Motor neuron (in vitro differentiated cells): ENCODE results near the gene FER. TPM values are rescaled to one million over a fixed set of nuclear protein-coding genes. Genes with fewer than 3 reads are reported as not detected.
A peak's percentile ranks its signal among the peaks of the same experiment; 100 is the strongest.
"Not testable (repeated sequence)": the region's sequence is repeated elsewhere in the genome, so short reads cannot be mapped to it uniquely, and the experiment has no call there.

ENCODE experiments used
- ATAC-seq, 8 experiments: fragments of 200-7000 bp; cut with Tn5 transposase; replicated peaks in 6 of 8; 2 replicates each; pipeline ENCODE4 v1.8.0; 2021; ENCODE audit warnings: mild to moderate bottlenecking in 8 of 8, moderate library complexity in 8 of 8
- H3K27ac ChIP-seq, 2 donors: fragments of 250-450 bp; sonication (Bioruptor Pico); 2 replicates each; pipeline ENCODE4 v1.9.0; 2021; ENCODE audit warnings: antibody characterized with exemption in 2 of 2, mild to moderate bottlenecking in 2 of 2, moderate library complexity in 1 of 2
- H3K4me1 ChIP-seq, 2 donors: fragments of 250-450 bp; sonication (Bioruptor Pico); replicated peaks in 1 of 2; 2 replicates each; pipeline ENCODE4 v1.6.1; 2021; ENCODE audit warnings: antibody characterized with exemption in 2 of 2, mild to moderate bottlenecking in 2 of 2, moderate library complexity in 1 of 2
- H3K4me3 ChIP-seq, 5 donors: fragments of 250-450 bp; sonication (Bioruptor Pico); 2 replicates each; pipeline ENCODE4 v1.9.0; 2021; ENCODE audit warnings: antibody characterized with exemption in 5 of 5, mild to moderate bottlenecking in 5 of 5, moderate library complexity in 4 of 5
- WGBS, 10 experiments: fragments of 450-650 bp; shearing (Covaris generic); methylation state at CpG; one replicate each; pipeline ENCODE4 v1.0.0; 2022; 5-methylcytosine and 5-hydroxymethylcytosine counted together
- in situ Hi-C, 9 experiments: fragments of 400-800 bp; cut with MboI; loops; one replicate each; pipeline ENCODE4 v1.15.0; 2021; ENCODE audit warnings: low sequenced_read_pairs in 9 of 9, low pct_unique_long_range_greater_than_20kb in 2 of 9; ENCODE audit not compliant: unreplicated experiment in 9 of 9
- total RNA-seq, 8 experiments: library from RNA; unstranded; fragments of 300-600 nt; gene quantifications; 2 replicates each; pipeline versions ENCODE4 v1.2.3 to v1.2.4, GENCODE V29; 2022

Gene FER
- total RNA-seq, 8 experiments from 2014 or later: 10.9 to 77.9 (median 24.1) TPM

DNA sequence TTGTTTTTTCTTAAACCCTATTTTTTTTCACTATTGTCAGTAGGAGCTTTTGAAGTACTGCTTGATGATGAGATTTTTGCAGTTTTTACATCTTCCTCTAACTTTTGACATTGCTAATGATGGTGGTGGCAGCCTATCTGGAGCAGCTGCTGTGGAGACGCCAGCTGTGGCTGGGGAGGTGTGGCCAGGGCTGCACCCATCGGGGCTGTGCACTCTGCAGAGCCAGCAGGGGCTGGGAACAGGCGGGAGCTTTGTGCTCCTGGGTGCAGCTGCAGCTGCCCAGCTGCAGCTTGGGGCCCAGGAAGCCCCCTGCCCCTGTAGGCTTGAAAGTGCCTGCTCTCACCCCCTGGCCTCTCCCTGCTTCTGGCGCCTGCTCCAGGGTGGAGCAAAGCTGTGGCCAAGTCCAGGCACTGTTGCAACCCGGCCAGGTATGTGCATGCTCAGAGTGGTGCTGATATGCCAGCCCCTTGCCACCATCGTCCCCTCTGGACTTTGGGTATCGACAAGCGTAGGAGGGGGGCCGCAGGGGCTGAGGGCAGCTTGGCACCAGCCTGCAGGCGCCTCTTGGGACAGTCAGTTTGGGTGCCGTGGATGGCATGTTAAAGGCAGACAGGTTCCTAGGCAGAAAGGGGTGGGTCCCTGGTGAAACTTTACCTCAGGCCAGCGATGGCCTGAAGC lies 39.2 kb downstream of the FER start:
- WGBS, 10 experiments: 57 to 100% (median 100%) methylated on average over 1 to 6 of the region's 12 CpGs; no CpG with 5 or more reads in 5 of the 10 experiments
- Histone ChIP-seq H3K4me3 (no peak overlapping the region), H3K27ac (no peak overlapping the region), H3K4me1 (no peaks in the 10 kb centered on the region)
- in situ Hi-C loops: no loop called here
- ATAC-seq: peak in 1 of 8 experiments; percentile 96

DNA sequence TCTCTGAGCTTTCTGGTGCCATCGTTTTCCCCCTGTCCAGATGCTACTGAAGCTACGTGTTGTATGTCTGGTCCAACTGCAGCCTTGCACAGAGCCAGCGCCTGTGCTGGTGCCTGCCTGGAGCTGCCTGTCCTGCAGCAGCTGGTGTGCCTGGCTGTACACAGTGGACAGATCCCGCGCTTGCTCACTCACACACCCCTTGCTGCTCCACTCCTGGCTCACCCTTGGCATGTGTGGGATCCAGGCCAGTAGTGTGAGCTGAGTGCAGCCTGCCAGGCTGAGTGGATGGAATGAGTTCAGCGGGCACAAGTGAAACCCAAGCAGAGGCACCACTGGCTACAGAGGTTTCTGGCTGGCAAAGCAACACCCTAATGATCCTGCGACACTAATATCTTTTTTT lies 40.4 kb downstream of the FER start:
- Histone ChIP-seq H3K27ac (no peak overlapping the region), H3K4me3 (no peak overlapping the region), H3K4me1 (no peaks in the 10 kb centered on the region)
- ATAC-seq: peak in 1 of 8 experiments; percentile 25
- in situ Hi-C loops: no loop called here
- WGBS, 10 experiments: 0 to 100% (median 89%) methylated on average over 1 to 4 of the region's 7 CpGs; no CpG with 5 or more reads in 2 of the 10 experiments

DNA sequence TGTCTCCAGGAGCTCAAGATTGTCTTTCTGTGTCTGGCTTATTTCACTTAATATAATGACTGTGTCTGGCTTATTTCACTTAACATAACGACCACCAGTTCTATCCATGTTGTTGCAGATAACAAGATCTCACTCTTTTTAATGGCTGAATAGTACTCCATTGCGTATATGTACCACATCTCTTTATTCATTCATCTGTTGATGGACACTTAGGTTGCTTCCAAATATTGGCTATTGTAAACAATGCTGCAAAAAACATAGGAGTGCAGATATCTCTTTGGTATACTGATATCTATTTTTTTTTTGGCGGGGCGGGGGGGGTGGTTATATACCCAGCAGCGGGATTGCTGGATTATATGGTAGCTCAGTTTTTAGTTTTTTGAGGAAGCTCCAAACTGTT lies 45.5 kb downstream of the FER start:
- in situ Hi-C loops: no loop called here
- ATAC-seq: no peak
- WGBS, 10 experiments: 78 to 100% (median 91%) methylated on average over 1 to 5 of the region's 5 CpGs; no CpG with 5 or more reads in 1 of the 10 experiments
- no peak overlapping the region for H3K27ac ChIP-seq
- no peaks in the 10 kb centered on the region for H3K4me1 ChIP-seq
- H3K4me3 ChIP-seq: no peak overlapping the region

DNA sequence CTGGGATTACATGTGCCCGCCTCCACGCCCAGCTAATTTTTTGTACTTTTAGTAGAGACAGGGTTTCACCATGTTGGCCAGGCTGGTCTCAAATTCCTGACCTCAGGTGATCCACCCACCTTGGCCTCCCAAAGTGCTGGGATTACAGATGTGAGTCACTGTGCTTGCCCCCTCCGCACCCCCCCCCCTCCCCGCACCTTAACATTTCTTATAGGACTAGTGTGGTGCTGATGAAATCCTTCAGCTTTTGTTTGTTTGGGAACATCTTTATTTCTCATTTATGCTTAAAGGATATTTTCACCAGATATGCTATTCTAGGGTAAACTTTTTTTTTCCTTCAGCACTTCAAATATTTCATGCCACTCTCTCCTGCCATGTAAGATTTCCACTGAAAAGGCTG lies 46.7 kb downstream of the FER start:
- 20 to 100% (median 100%) methylated on average over 1 to 2 of the region's 4 CpGs; no CpG with 5 or more reads in 4 of the 10 experiments for WGBS, 10 experiments
- H3K27ac ChIP-seq, in situ Hi-C loops, ATAC-seq, H3K4me1 ChIP-seq, H3K4me3 ChIP-seq: not testable (repeated sequence)

DNA sequence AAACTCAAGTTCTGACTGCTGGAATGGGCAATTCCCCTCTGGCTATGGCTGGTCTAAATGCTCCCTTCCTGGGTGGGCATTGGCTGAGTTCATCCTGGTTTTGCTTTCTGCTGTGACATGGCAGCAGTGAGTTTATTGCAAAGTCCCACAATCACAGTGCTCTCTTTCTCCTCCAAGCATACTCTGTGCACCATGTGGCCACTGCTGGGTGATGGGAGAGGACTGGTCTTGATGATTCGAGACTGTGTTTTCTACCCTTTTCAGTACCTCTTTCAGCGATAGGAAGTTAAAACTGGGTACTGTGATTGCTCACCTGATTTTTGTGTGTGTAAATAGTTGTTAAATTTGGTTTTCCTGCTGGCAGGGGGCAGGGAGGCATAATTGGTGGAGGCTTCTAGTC lies 49.7 kb downstream of the FER start:
- no peak overlapping the region for H3K27ac ChIP-seq
- in situ Hi-C loops: no loop called here
- WGBS, 10 experiments: 15 to 100% (median 97%) methylated on average over 1 to 2 of the region's 2 CpGs; no CpG with 5 or more reads in 4 of the 10 experiments
- H3K4me1 ChIP-seq: no peaks in the 10 kb centered on the region
- ATAC-seq: peak in 3 of 8 experiments; percentile 15 to 41 (median 17)
- no peak overlapping the region for H3K4me3 ChIP-seq

DNA sequence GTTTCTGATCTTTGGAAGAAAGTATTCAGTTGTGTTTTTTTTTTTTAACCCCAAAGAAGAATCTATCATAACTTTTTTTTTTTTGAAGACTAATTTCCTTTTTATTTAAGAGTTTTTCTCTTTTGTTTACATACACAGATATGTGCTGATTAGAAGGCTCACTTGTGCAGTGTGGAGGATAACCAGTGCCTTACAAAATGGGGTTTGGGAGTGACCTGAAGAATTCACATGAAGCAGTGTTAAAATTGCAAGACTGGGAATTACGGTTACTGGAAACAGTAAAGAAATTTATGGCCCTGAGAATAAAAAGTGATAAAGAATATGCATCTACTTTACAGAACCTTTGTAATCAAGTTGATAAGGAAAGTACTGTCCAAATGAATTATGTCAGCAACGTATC lies 50.3 kb downstream of the FER start:
- no peak overlapping the region for H3K4me3 ChIP-seq
- no peaks in the 10 kb centered on the region for H3K4me1 ChIP-seq
- no peak overlapping the region for H3K27ac ChIP-seq
- 0 to 86% (median 73%) methylated on average over 1 to 2 of the region's 2 CpGs for WGBS, 10 experiments
- in situ Hi-C loops: no loop called here
- peak in 2 of 8 experiments; percentile 20 to 37 for ATAC-seq

DNA sequence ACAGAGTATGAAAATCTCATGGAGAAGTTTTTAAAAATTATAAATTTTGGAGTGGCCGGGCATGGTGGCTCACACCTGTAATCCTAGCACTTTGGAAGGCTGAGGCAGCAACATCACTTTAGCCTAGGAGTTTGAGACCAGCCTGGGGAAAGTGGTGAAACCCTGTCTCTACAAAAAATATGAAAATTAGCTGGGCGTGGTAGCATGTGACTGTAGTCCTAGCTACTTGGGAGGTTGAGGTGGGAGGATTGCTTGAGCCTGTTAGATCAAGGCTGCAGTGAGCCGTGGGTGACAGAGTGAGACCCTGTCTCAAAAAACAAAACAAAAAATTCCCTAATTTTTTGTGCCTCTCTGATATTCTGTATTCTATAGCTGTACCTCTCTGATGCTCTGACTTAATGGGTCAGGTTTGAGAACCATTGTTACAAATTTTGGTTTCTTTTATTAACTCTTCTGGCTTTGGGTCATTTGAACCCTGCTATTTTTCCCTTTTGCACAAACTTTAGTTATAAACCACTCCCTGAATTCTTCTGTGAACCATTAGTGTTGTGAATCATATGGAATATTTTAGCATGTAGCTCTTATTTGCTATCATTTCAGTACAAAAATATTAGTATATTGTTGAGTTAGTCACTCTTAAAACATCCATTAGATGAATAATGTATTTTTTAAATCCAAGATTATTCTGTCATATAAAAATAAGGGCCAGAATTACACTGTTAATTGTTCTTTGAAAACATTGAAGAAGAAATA lies 51.0 kb downstream of the FER start:
- ATAC-seq: peak in 2 of 8 experiments; percentile 57 to 59
- 20 to 100% (median 94%) methylated on average over 1 to 3 of the region's 3 CpGs; no CpG with 5 or more reads in 4 of the 10 experiments for WGBS, 10 experiments
- Histone ChIP-seq H3K4me3 (no peak overlapping the region), H3K4me1 (no peaks in the 10 kb centered on the region), H3K27ac (no peak overlapping the region)
- in situ Hi-C loops: no loop called here

DNA sequence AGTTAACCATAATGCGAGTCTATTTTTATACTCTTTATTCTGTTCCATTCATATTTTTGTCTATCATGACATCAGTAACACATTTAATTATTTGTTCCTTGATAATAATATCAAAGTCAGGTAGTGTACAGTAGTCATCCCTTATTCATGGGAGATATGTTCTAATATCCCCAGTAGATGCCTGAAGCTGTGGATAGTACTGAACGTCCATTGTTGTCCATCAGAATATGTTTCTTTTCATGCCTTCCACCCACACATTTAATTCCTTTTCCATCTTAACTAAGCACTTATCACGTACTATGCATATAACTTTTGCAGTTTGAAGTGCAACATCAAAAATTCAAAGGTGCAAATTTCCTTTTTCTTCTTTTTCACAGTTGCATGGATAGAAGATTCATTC lies 53.6 kb downstream of the FER start:
- Histone ChIP-seq H3K4me3 (no peak overlapping the region), H3K27ac (no peak overlapping the region), H3K4me1 (no peaks in the 10 kb centered on the region)
- in situ Hi-C loops: no loop called here
- ATAC-seq: no peak
- 25 to 100% (median 89%) methylated on average over 1 to 3 of the region's 3 CpGs for WGBS, 10 experiments

DNA sequence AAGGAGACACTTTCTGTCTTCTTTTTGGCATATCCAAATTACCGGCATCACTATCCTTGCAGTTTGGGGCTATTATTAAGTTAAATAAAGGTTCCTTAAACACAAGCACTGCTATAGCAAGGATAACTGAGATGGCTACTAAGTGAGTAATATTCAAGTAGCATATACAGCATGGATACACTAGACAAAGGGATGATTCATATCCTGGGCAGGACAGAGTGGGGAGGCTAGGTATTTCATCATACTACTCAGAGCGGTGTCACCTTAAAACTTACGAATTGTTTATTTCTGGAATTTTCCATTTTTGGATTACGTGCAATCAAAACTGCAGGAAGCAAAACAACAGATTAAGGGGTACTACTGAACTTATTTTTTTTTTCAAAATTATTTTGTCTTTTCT lies 54.1 kb downstream of the FER start:
- 0 to 100% (median 94%) methylated on average over 1 to 4 of the region's 4 CpGs for WGBS, 10 experiments
- ATAC-seq: peak in 3 of 8 experiments; percentile 43 to 87 (median 78)
- Histone ChIP-seq H3K27ac (no peak overlapping the region), H3K4me3 (no peak overlapping the region), H3K4me1 (no peaks in the 10 kb centered on the region)
- in situ Hi-C loops: no loop called here

DNA sequence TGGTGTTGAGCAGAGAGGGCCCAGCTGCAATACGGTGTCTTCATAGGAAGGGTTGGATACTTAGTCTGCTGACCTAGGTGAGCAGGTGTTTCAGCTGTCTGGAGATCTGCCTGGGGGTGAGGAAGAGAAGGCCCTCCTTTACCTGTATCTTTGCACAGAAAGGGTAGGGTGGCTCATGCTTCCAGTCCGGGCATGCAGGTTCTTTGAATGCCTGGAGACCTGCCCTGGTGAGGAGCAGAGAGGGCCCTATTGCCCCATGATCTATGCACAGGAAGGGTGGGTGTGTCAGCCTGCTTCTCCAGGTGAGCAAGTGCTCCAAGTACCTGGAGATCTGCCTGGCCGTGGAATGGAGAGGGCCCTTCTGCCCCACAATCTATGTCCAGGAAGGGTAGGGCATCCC lies 63.0 kb downstream of the FER start:
- no peak overlapping the region for H3K27ac ChIP-seq
- WGBS, 10 experiments: 67 to 100% (median 100%) methylated on average over 1 of the region's 3 CpGs; no CpG with 5 or more reads in 4 of the 10 experiments
- ATAC-seq: no peak

DNA sequence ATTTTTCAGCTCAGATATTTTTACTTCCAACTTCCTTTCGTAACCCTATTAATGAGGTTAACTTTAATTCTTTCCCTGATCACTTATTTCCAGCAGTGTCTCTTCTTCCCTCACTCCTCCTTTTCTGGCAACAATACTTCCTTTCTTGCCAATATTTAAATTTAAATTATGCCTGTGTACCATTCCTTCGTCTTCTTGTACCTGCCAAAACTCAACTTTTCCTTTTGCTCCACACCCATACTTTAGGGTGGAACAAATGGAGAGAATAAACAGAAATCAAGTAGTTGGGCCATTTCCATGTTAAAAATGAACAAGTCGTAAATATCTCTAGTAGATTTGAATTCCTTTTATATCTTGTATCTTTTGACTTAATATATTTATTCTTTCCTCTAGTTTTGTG lies 66.0 kb downstream of the FER start:
- 16 to 94% (median 84%) methylated on average over 1 to 3 of the region's 3 CpGs for WGBS, 10 experiments
- Histone ChIP-seq H3K27ac (no peak overlapping the region), H3K4me3 (no peak overlapping the region), H3K4me1 (no peaks in the 10 kb centered on the region)
- peak in 1 of 8 experiments; percentile 56 for ATAC-seq
- in situ Hi-C loops: no loop called here

More for the DNA sequence above, 63.0 kb downstream of the FER start:
- Histone ChIP-seq H3K4me1 (no peaks in the 10 kb centered on the region), H3K4me3 (no peak overlapping the region)
- in situ Hi-C loops: no loop called here

DNA sequence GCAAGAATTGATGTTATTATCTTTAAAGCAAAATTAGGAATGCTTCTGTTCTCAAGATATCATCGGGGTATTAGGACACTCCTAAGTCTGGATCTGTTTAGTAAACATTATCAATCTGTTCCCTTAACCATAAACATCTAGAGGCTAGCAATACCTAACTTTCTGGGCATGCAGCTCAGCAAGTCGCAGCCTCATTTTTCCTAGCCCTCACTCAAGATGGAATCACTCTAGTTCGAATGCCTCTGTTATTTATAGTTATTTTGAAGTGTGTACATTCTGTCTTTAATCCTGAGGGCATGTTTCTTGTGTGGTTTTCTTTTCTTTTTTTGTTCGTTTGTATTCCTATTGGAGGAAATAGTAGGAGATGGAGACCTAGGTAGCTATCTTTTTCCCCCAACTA lies 66.9 kb downstream of the FER start:
- H3K4me1 ChIP-seq: no peaks in the 10 kb centered on the region
- no peak overlapping the region for H3K27ac ChIP-seq
- ATAC-seq: no peak
- in situ Hi-C loops: no loop called here
- no peak overlapping the region for H3K4me3 ChIP-seq
- 29 to 100% (median 74%) methylated on average over 1 to 4 of the region's 4 CpGs for WGBS, 10 experiments

DNA sequence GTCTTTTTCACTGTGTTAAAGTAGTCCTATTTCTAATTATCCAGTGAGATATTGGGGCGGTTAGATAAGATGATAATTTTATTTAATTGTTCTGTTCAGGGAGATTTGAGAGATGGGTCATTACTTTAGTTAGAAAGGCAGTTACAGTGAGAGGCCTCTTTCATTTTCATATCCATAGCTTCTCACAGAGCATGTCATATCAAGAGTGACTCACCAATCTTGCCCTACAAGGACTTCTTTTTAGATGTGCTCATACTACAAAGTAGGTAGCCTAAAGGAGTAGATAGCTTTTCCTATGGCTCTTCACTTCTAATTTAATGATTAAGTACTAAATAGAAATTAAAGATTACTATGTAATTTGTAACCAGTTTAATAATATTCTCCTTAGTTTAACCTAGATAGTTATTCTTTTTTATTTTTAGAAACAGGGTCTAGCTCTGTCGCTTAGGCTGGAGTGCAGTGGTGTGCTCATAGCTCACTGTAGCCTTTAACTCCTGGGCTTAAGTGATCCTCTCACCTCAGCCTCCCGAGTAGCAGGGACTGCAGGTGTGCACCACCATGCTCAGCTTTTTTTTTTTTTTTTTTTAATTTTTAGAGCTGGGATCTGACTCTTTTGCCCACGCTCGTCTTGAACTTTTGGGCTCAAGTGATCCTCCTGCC lies 71.0 kb downstream of the FER start:
- Histone ChIP-seq H3K27ac (no peak overlapping the region), H3K4me1 (no peaks in the 10 kb centered on the region), H3K4me3 (no peak overlapping the region)
- in situ Hi-C loops: no loop called here
- 89 to 100% (median 100%) methylated on average over 1 to 5 of the region's 5 CpGs for WGBS, 10 experiments
- ATAC-seq: peak in 3 of 8 experiments; percentile 28 to 82 (median 65)
